22Rv1 (cell line): ENCODE measurements around the gene KHDRBS2.

Source experiments
- H3K27ac ChIP-seq: fragments of 450-650 bp; 2 replicates; pipeline ENCODE4 v1.5.1; 2017
- ZFX ChIP-seq: fragments of 450-650 bp; IDR thresholded peaks from 2 replicates; pipeline ENCODE4 v1.6.1; 2017; ENCODE audit warnings: antibody characterized with exemption, borderline replicate concordance
- TF ChIP-seq, protein P1 (sequence below): fragments of 450-650 bp; IDR thresholded peaks from 2 replicates; pipeline ENCODE4 v1.5.1; 2017; ENCODE audit warnings: mild to moderate bottlenecking

The KHDRBS2 gene

DNA sequence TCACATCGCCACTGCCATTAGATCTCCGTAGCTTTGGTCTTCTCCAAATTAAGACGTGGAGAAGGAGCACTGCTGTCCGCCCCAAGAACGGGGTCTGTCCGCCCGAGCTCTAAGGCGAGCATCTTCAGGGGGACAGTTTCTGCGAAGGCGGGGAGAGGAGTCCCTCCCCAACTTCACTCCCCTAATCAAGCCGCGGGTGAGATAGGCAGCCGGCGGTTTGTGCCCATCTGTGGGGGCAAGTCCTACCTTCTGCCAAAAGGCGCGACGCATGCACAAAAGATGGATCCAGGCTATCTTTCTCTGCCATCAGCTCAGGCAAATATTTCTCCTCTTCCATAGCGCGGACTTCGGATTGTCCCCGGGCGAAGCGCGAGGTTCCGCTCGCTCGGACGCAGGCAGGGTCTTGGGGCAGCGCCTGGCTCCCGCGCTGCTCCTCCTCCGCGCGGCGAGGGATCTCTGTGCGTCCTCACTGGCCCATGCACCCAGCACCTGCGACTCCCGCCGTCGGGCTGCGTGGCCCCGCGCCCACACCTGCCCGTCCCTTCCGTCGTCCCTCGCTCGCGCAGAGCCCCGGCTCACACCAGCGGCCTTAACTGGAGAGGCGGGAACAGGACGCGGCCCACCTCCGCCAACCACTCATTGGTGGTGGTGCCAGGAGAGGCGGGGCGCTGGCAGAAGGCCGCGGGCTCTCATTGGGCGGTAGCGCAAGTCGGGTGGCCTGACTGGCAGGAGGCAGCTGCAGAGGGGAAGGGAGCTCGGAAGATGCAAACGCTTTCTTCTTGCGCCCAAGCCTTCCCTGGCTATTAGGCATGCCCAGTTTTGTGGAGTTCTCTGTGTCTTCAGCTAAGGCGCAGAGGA is at the start of gene KHDRBS2:
TSS of gene KHDRBS2 (minus strand) at position 614 of the 858 bp plus-strand sequence.
- peak within 1 kb of the TSS; percentile 86 for H3K27ac ChIP-seq
- TF ChIP-seq ZFX = no peak
- TF ChIP-seq, protein P1, sequence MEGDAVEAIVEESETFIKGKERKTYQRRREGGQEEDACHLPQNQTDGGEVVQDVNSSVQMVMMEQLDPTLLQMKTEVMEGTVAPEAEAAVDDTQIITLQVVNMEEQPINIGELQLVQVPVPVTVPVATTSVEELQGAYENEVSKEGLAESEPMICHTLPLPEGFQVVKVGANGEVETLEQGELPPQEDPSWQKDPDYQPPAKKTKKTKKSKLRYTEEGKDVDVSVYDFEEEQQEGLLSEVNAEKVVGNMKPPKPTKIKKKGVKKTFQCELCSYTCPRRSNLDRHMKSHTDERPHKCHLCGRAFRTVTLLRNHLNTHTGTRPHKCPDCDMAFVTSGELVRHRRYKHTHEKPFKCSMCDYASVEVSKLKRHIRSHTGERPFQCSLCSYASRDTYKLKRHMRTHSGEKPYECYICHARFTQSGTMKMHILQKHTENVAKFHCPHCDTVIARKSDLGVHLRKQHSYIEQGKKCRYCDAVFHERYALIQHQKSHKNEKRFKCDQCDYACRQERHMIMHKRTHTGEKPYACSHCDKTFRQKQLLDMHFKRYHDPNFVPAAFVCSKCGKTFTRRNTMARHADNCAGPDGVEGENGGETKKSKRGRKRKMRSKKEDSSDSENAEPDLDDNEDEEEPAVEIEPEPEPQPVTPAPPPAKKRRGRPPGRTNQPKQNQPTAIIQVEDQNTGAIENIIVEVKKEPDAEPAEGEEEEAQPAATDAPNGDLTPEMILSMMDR = no peak; the same call in 1 of the 2 replicates

GRCh38 chr6:62328607-62329006 is 42.6 kb upstream of the KHDRBS2 start:
- no peak overlapping the region for H3K27ac ChIP-seq
- TF ChIP-seq, protein P1 = no peak
- no peak for TF ChIP-seq ZFX

GRCh38 chr6:62324834-62325233 is 38.8 kb upstream of the KHDRBS2 start:
- TF ChIP-seq, protein P1 = no peak
- TF ChIP-seq ZFX = no peak
- no peak overlapping the region for H3K27ac ChIP-seq

DNA sequence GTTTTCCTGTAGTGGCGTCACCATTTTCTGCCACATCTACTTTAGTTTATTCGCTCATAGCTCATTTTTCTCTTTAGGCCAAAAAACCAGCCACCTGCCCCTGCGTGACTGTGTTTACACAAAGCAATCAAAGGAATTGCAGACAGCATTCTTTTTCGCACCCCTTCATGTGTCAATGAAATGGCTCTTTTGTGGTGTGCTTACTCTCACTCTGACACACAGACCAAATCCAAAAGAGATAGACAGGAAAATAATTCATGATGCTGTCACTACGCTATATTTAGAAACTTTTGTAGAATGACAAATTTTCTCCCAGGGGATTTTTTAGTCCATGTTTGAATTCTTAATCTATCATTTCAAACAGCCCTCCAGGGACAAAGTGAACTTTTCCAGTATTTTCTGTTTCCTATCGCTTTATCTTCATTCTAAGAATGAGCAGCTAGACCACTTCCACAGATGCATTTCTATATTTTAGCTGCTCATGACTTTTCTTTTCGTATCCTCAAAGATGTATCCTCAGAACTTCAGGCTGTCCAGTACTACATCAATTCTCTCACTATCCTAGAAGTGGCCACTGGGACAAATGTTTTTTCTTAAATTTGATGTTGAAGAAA is 37.9 kb upstream of the KHDRBS2 start:
- H3K27ac ChIP-seq = no peak overlapping the region
- no peak for TF ChIP-seq ZFX
- TF ChIP-seq, protein P1 = no peak

DNA sequence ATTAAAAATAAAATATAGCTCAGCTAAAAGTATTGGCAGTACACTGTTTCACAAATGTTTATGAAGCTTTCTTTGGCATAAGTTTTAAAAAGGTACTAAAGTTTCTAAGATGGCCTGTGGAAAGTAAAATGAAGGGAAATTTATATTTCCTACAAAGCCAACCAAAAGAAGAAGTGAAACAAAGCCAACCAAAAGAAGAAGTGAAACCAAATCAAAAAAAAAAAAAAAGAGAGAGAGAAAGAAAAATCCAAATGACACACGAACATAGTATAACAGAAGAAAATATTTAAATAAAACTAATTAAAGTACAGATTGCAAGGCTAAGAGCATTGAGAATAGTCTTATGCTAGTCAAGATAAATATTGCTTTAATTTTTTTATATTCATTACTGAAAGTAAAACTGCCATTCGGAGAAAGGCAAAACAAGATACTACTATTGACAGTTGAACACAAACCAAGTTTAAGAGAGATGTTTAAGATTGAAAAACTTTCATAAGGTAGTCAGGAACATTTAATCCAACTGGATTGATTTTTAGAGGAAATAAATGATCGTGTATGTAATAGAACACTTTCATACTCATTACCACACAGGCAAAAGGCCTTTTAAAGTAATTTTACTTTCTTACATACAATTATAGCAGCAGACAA is 12.8 kb upstream of the KHDRBS2 start:
- TF ChIP-seq, protein P1 = no peak
- no peak for TF ChIP-seq ZFX
- no peak overlapping the region for H3K27ac ChIP-seq

DNA sequence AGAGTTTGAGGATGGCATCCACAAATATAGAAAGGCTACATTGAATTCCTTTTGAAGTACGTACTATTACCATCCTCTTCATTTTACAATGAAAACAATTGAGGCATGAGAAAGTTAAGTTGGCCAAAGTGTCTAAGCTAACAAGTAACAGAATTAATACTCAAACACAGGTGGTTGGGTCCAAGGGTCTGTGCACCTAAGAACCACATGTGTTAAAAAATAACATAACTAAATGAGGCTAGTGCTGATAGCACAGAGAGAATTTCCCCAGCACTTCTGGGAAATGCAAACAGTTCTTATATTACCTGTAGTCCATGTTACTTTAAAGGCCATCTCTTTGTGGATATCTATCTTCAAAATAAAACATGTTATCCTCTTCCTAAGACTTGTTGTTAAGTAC is 10.5 kb upstream of the KHDRBS2 start:
- TF ChIP-seq, protein P1 = no peak
- TF ChIP-seq ZFX = no peak
- no peak overlapping the region for H3K27ac ChIP-seq
